H9 (cell line): Measurements from ENCODE around the gene PRKCA. TPM values are rescaled to one million over a fixed set of nuclear protein-coding genes. Genes with fewer than 3 reads are reported as not detected.

Source experiments
- DNase-seq: peaks from one replicate; pipeline ENCODE4 v3.0.0-alpha.2; 2017
- H2AFZ ChIP-seq: one replicate; pipeline ENCODE4 v1.6.1; 2013; ENCODE audit warnings: mild to moderate bottlenecking, low read length, control low read depth, moderate library complexity
- H2AK5ac ChIP-seq: 2 replicates; pipeline ENCODE4 v1.6.1; 2013; ENCODE audit warnings: low read length, control low read depth, mixed read lengths; ENCODE audit not compliant: insufficient read length
- H2BK120ac ChIP-seq: one replicate; pipeline ENCODE4 v1.6.1; 2013; ENCODE audit warnings: low read depth, mild to moderate bottlenecking, low read length, control low read depth, inconsistent platforms; ENCODE audit not compliant: poor library complexity, severe bottlenecking
- H2BK12ac ChIP-seq: 2 replicates; pipeline ENCODE4 v1.6.1; 2013; ENCODE audit warnings: low read length, control low read depth, mixed read lengths, low read depth; ENCODE audit not compliant: insufficient read length
- H2BK15ac ChIP-seq: 2 replicates; pipeline ENCODE4 v1.6.1; 2013; ENCODE audit warnings: low read depth, low read length, control low read depth
- H2BK20ac ChIP-seq: one replicate; pipeline ENCODE4 v1.6.1; 2013; ENCODE audit warnings: low read depth, mild to moderate bottlenecking, low read length, control low read depth, inconsistent platforms; ENCODE audit not compliant: poor library complexity, severe bottlenecking
- H2BK5ac ChIP-seq: 2 replicates; pipeline ENCODE4 v1.6.1; 2013; ENCODE audit warnings: low read length, control low read depth, mixed read lengths; ENCODE audit not compliant: insufficient read length
- H3K14ac ChIP-seq: 2 replicates; pipeline ENCODE4 v1.6.1; 2013; ENCODE audit warnings: low read length, control low read depth; ENCODE audit not compliant: insufficient read depth
- H3K18ac ChIP-seq: 2 replicates; pipeline ENCODE4 v1.6.1; 2013; ENCODE audit warnings: low read depth, mild to moderate bottlenecking, mixed read lengths, low read length, control low read depth; ENCODE audit not compliant: insufficient read length
- H3K23ac ChIP-seq: 2 replicates; pipeline ENCODE4 v1.6.1; 2013; ENCODE audit warnings: low read length, control low read depth, mixed read lengths, low read depth; ENCODE audit not compliant: insufficient read length
- H3K23me2 ChIP-seq: 2 replicates; pipeline ENCODE4 v1.6.1; 2013; ENCODE audit warnings: low read depth, mild to moderate bottlenecking, mixed read lengths, low read length, control low read depth; ENCODE audit not compliant: insufficient read length, poor library complexity, severe bottlenecking
- H3K27ac ChIP-seq: 2 replicates; pipeline ENCODE4 v1.5.1; 2013; ENCODE audit warnings: low read length, control low read depth, mixed read lengths, low read depth; ENCODE audit not compliant: insufficient read length
- H3K27me3 ChIP-seq: 2 replicates; pipeline ENCODE4 v1.6.1; 2013; ENCODE audit warnings: low read length, control low read depth, inconsistent platforms; ENCODE audit not compliant: insufficient read depth
- H3K4ac ChIP-seq: 2 replicates; pipeline ENCODE4 v1.6.1; 2013; ENCODE audit warnings: low read depth, mild to moderate bottlenecking, control low read depth, inconsistent platforms, low read length, moderate library complexity
- H3K4me1 ChIP-seq: 2 replicates; pipeline ENCODE4 v1.6.1; 2013; ENCODE audit warnings: low read length, control low read depth, inconsistent platforms; ENCODE audit not compliant: insufficient read depth
- H3K4me2 ChIP-seq: 2 replicates; pipeline ENCODE4 v1.6.1; 2013; ENCODE audit warnings: low read length, control low read depth, mixed read lengths; ENCODE audit not compliant: insufficient read length, insufficient read depth
- H3K56ac ChIP-seq: 2 replicates; pipeline ENCODE4 v1.6.1; 2013; ENCODE audit warnings: low read depth, mild to moderate bottlenecking, mixed read lengths, low read length, control low read depth; ENCODE audit not compliant: insufficient read length
- H3K79me1 ChIP-seq: 2 replicates; pipeline ENCODE4 v1.6.1; 2013; ENCODE audit warnings: low read depth, mild to moderate bottlenecking, moderate library complexity, low read length, control low read depth, inconsistent platforms; ENCODE audit not compliant: insufficient read depth, poor library complexity, severe bottlenecking
- H3K79me2 ChIP-seq: 2 replicates; pipeline ENCODE4 v1.6.1; 2013; ENCODE audit warnings: low read length, control low read depth, inconsistent platforms; ENCODE audit not compliant: insufficient read depth
- H3K9ac ChIP-seq: 2 replicates; pipeline ENCODE4 v1.6.1; 2013; ENCODE audit warnings: low read length, control low read depth, mixed read lengths; ENCODE audit not compliant: insufficient read length; ENCODE audit errors: extremely low read depth
- H3K9me3 ChIP-seq: one replicate; pipeline ENCODE4 v1.6.1; 2013; ENCODE audit warnings: low read depth, low read length, inconsistent platforms; ENCODE audit not compliant: control insufficient read depth
- H3T11ph ChIP-seq: one replicate; pipeline ENCODE4 v1.6.1; 2013; ENCODE audit warnings: mild to moderate bottlenecking, low read length, control low read depth, inconsistent platforms
- H4K20me1 ChIP-seq: one replicate; pipeline ENCODE4 v1.6.1; 2013; ENCODE audit not compliant: control insufficient read depth, insufficient read length, insufficient read depth
- H4K5ac ChIP-seq: 2 replicates; pipeline ENCODE4 v1.6.1; 2013; ENCODE audit warnings: low read depth, mild to moderate bottlenecking, mixed read lengths, low read length, control low read depth; ENCODE audit not compliant: insufficient read length
- H4K8ac ChIP-seq: replicated peaks from 2 replicates; pipeline ENCODE4 v1.6.1; 2013; ENCODE audit warnings: low read length, control low read depth, mixed read lengths, low read depth; ENCODE audit not compliant: insufficient read length
- H4K91ac ChIP-seq: 2 replicates; pipeline ENCODE4 v1.6.1; 2013; ENCODE audit warnings: low read depth, mild to moderate bottlenecking, moderate library complexity, mixed read lengths, low read length, control low read depth; ENCODE audit not compliant: insufficient read length
- H3K27ac Mint-ChIP-seq, 3 experiments: 2 replicates in 2 of 3; 3 replicates in 1 of 3; pipeline ENCODE4 v1.8.0; 2020 to 2021; ENCODE audit warnings: mixed read lengths in 3 of 3, mild to moderate bottlenecking in 1 of 3, moderate library complexity in 1 of 3
- H3K27me3 Mint-ChIP-seq: 2 replicates; pipeline ENCODE4 v1.8.0; 2021; ENCODE audit warnings: low read depth, mild to moderate bottlenecking, moderate library complexity, mixed read lengths
- H3K36me3 Mint-ChIP-seq, 3 experiments: 2 replicates in 2 of 3; 3 replicates in 1 of 3; pipeline ENCODE4 v1.8.0; 2020 to 2021; ENCODE audit warnings: low read depth in 3 of 3, mixed read lengths in 3 of 3; ENCODE audit not compliant: insufficient read depth in 1 of 3
- H3K4me1 Mint-ChIP-seq, 2 experiments: 2 replicates each; pipeline ENCODE4 v1.8.0; 2020; ENCODE audit warnings: mixed read lengths in 2 of 2
- H3K4me3 Mint-ChIP-seq, 2 experiments: 2 replicates in 1 of 2; 3 replicates in 1 of 2; pipeline ENCODE4 v1.8.0; 2020 to 2021; ENCODE audit warnings: mild to moderate bottlenecking in 2 of 2, mixed read lengths in 2 of 2, moderate library complexity in 1 of 2
- H3K9me3 Mint-ChIP-seq, 2 experiments: 2 replicates in 1 of 2; 3 replicates in 1 of 2; pipeline ENCODE4 v1.8.0; 2020; ENCODE audit warnings: mild to moderate bottlenecking in 2 of 2, mixed read lengths in 2 of 2, moderate library complexity in 1 of 2
- WGBS: extraction: QIAGEN DNeasy Blood & Tissue Kit; methylation state at CpG from one replicate; pipeline ENCODE4 v1.1.7; 2013; ENCODE audit warnings: missing lambda C conversion rate, low lambda C conversion rate, mixed read lengths; ENCODE audit not compliant: insufficient read length; ENCODE audit errors: extremely low coverage; 5-methylcytosine and 5-hydroxymethylcytosine counted together
- total RNA-seq: library from RNA; stranded (reverse); gene quantifications from 2 replicates; pipeline ENCODE4 v1.2.1, GENCODE V29; 2021
- TF ChIP-seq, protein P1 (sequence below): fragments of 200-600 bp; sonication (generic); conservative IDR thresholded peaks from 3 replicates; pipeline ENCODE4 v1.8.0; 2021; ENCODE audit warnings: antibody characterized with exemption, mild to moderate bottlenecking

The PRKCA gene
- total RNA-seq, 1 experiment from 2014 or later: 10.5 TPM

DNA sequence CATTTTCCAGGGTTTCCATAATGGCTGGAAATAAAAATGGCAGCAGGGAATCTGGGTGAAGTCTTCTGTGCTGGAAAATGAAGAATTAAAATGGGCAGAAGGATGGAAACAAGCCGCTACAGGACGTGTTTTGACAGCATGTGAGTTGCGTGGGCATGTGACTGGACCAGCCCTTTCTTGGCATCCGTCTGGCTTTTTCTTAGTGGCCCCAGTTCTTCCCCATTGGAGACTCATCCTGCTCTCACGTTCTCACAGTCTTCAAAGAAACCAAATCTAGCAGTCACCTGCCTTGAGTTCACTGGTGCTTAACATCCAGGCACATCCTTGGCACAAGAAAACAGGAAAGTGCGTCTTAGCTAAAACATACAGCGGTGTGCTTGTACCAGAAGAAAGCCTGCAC lies 352.4 kb downstream of the PRKCA start:
- WGBS: no CpG with 5 or more reads among the region's 7 CpGs
- Histone ChIP-seq H4K8ac (no peak overlapping the region), H2BK120ac (no peak overlapping the region), H3K4me2 (no peak overlapping the region), H2BK15ac (no peak overlapping the region), H3K27me3 (no peaks in the 10 kb centered on the region), H3T11ph (no peak overlapping the region), H3K18ac (no peak overlapping the region), H3K56ac (no peak overlapping the region), H2BK12ac (no peak overlapping the region), H3K9ac (no peak overlapping the region), H4K5ac (no peak overlapping the region), H3K4ac (no peak overlapping the region), H2BK5ac (no peak overlapping the region), H3K27ac (no peak overlapping the region), H2AK5ac (no peak overlapping the region), H3K14ac (no peak overlapping the region), H2BK20ac (no peak overlapping the region), H2AFZ (no peak overlapping the region), H3K23ac (no peak overlapping the region), H4K20me1 (no peaks in the 10 kb centered on the region), H3K79me2 (no peaks in the 10 kb centered on the region), H3K23me2 (no peaks in the 10 kb centered on the region), H3K4me1 (peaks cover 3% of the 10 kb centered on the region; the same call in 1 of the 2 replicates), H3K79me1 (no peaks in the 10 kb centered on the region), H4K91ac (no peak overlapping the region), H3K9me3 (no peaks in the 10 kb centered on the region)
- Mint-ChIP-seq H3K27ac (no peak overlapping the region), H3K27me3 (no peaks in the 10 kb centered on the region; the same call in 1 of the 2 replicates), H3K36me3 (peaks cover 0 to 1% (median 0%) of the 10 kb centered on the region in 3 experiments; a peak in 1 of 7 replicates), H3K9me3 (no peaks in the 10 kb centered on the region), H3K4me3 (no peak overlapping the region), H3K4me1 (peaks cover 24 to 30% of the 10 kb centered on the region in 2 experiments)
- TF ChIP-seq, protein P1, sequence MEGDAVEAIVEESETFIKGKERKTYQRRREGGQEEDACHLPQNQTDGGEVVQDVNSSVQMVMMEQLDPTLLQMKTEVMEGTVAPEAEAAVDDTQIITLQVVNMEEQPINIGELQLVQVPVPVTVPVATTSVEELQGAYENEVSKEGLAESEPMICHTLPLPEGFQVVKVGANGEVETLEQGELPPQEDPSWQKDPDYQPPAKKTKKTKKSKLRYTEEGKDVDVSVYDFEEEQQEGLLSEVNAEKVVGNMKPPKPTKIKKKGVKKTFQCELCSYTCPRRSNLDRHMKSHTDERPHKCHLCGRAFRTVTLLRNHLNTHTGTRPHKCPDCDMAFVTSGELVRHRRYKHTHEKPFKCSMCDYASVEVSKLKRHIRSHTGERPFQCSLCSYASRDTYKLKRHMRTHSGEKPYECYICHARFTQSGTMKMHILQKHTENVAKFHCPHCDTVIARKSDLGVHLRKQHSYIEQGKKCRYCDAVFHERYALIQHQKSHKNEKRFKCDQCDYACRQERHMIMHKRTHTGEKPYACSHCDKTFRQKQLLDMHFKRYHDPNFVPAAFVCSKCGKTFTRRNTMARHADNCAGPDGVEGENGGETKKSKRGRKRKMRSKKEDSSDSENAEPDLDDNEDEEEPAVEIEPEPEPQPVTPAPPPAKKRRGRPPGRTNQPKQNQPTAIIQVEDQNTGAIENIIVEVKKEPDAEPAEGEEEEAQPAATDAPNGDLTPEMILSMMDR: no peak
- no peak for DNase-seq
